Urinary bladder (tissue), 4 donors: ENCODE measurements around the gene ROR1. TPM values are rescaled to one million over a fixed set of nuclear protein-coding genes. Genes with fewer than 3 reads are reported as not detected.

Experiments used
- DNase-seq: peaks from one replicate; pipeline ENCODE4 v3.0.0-alpha.2; 2015; ENCODE audit errors: extremely low spot score
- H3K27ac ChIP-seq: one replicate; pipeline ENCODE4 v1.5.1; 2013; ENCODE audit warnings: low read depth, mild to moderate bottlenecking, moderate library complexity
- H3K36me3 ChIP-seq: one replicate; pipeline ENCODE4 v1.6.1; 2013; ENCODE audit warnings: mild to moderate bottlenecking, moderate library complexity; ENCODE audit not compliant: insufficient read depth
- H3K4me1 ChIP-seq: one replicate; pipeline ENCODE4 v1.6.1; 2013; ENCODE audit warnings: mild to moderate bottlenecking, moderate library complexity; ENCODE audit not compliant: insufficient read depth
- H3K4me3 ChIP-seq: one replicate; pipeline ENCODE4 v1.5.1; 2013; ENCODE audit warnings: low read depth, low read length
- WGBS: extraction: QIAGEN DNeasy Blood & Tissue Kit; methylation state at CpG from one replicate; pipeline ENCODE4 v1.1.7; 2013; 5-methylcytosine and 5-hydroxymethylcytosine counted together
- polyA plus RNA-seq: library from polyadenylated mRNA; stranded (reverse); fragments of 200-250 nt; gene quantifications from one replicate; pipeline ENCODE4 v1.2.3, GENCODE V29; 2013
- total RNA-seq: library from RNA; depleted of rRNA; stranded (reverse); fragments of >200 nt; gene quantifications from one replicate; pipeline ENCODE4 v1.2.3, GENCODE V29; 2014
- donor health status: healthy with polysubstance abuse.
- donor health status: healthy.

Gene ROR1
- total and polyA plus RNA-seq, 2 donors = 5.9 to 33.2 TPM

DNA sequence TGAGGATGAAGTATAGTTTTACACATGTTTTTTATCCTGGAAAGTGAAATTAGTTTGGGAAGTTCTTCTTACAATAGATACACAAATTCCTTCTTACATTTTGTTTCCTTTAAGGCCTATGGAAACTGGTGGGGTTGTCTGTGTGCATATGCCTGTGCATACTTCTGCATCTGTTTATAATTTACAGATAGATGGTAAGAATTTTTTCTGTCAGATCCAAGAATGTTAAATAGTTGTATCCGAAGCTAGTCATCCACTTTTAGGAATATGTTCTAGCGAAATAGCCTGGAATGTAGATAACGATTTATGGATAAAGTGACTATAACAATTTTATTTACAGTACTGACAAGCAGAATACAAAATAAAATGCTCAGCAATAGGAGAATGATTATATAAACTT, 194.1 kb downstream of the ROR1 start:
- DNase-seq = no peak
- 37% methylated on average over 3 of the region's 3 CpGs for WGBS
- no peaks in the 10 kb centered on the region for H3K4me1 ChIP-seq
- H3K4me3 ChIP-seq = no peak overlapping the region
- no peaks in the 10 kb centered on the region for H3K36me3 ChIP-seq
- no peak overlapping the region for H3K27ac ChIP-seq

DNA sequence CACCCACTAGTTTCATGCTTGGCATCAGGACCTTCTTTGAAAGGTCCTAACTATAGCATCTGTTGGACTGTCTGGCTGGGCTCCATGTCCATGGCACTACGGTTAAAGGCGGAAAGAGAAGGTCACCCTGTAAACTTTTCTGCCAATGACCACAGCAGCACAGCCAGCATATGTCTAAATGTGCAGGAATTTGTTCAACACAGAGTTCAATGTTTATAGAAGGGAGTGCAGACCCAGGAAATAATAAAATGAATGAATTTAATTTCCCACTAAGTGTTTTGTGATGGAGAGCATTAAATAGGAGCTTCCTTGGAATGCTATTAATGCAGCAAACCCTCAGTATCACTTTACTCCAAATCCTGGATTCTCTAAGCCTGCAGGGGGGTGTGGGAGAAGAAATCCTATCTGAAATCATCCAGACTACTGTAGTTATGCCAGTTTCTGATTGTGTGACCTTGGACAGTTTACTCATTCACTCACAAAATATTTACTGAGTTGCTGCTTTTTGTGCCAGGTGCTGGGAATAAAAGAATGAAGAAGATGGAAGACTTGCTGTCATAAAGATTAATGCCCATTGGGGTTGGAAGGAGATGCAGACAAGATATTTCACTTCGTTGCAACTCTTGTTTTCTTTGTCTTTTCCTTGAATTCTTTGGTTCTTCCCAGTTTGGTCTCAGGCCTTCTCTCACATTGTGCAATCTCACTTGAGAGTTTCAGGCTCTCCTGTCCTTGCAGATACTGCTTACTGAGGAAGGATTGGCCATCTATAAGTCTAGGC, 195.0 kb downstream of the ROR1 start:
- H3K4me1 ChIP-seq = no peaks in the 10 kb centered on the region
- H3K27ac ChIP-seq = no peak overlapping the region
- no peaks in the 10 kb centered on the region for H3K36me3 ChIP-seq
- 33% methylated on average over 3 of the region's 3 CpGs for WGBS
- no peak for DNase-seq
- H3K4me3 ChIP-seq = no peak overlapping the region

DNA sequence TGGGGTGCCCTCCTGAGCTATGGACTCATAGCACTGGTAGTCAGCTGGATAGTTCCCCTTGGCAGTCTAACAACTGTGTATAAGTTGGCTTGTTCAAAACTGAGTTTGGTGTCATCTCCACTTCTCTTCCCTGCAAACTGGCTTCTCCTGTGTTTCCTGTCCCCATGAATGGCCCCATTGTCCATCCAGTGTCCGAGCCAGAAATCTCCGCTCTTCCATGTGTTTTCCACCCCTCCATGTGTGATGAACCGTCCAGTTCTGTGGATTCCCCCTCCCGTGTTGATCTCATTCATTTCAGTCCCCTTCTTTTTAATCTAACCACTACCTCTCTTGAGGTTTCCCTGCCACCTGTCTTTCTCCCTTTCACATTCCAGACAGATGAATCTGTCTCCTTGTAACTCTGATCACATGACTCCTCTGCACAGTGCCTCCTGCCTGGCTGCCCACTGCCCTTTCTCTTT, 195.7 kb downstream of the ROR1 start:
- no peaks in the 10 kb centered on the region for H3K4me1 ChIP-seq
- no peak overlapping the region for H3K27ac ChIP-seq
- H3K4me3 ChIP-seq = no peak overlapping the region
- no peak for DNase-seq
- no peaks in the 10 kb centered on the region for H3K36me3 ChIP-seq
- 89% methylated on average over 4 of the region's 4 CpGs for WGBS

DNA sequence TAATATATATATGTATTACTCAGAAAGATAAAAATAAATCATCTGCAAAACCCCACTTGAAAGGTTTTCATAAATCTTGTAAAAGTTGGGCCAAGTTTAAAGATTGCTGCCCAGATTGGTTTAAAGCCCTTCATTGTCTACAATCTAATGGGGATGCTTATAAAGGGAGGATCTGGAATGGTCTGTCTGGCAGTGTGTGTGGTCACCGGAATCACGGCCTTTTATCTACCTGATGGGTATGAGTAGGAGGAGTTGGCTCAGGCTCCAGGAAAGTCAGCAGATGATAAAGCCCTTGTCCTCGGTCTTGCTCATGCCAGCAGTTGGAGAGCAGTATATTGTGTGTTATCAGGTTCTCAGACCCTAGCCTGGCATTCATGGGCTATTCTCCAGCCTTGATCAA, 197.7 kb downstream of the ROR1 start:
- H3K36me3 ChIP-seq = no peaks in the 10 kb centered on the region
- no peaks in the 10 kb centered on the region for H3K4me1 ChIP-seq
- 77% methylated on average over 3 of the region's 3 CpGs for WGBS
- no peak overlapping the region for H3K4me3 ChIP-seq
- DNase-seq = no peak
- H3K27ac ChIP-seq = no peak overlapping the region

DNA sequence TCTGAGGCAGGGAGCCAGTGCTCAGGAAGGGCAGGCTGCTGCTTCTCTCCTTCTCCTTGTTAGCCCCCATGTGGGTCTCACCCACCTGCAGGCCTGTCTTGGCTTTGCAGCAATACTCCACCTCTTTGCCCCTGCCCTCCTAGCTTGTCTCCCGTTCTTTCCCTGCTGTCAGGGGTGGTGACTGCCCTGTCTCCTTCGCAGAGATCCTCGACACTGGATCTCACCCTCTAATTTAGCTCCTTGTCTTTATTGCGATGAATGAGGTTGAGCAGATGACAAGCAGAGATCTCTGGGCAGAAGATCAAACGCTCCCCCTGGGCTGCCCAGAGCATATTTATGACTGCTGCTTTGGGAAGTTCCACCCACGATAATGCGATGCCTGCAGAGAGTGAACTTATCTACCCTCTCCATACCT, 199.2 kb downstream of the ROR1 start:
- Histone ChIP-seq H3K4me1 (no peaks in the 10 kb centered on the region), H3K27ac (no peak overlapping the region), H3K36me3 (no peaks in the 10 kb centered on the region), H3K4me3 (no peak overlapping the region)
- WGBS = 49% methylated on average over 7 of the region's 7 CpGs
- no peak for DNase-seq

DNA sequence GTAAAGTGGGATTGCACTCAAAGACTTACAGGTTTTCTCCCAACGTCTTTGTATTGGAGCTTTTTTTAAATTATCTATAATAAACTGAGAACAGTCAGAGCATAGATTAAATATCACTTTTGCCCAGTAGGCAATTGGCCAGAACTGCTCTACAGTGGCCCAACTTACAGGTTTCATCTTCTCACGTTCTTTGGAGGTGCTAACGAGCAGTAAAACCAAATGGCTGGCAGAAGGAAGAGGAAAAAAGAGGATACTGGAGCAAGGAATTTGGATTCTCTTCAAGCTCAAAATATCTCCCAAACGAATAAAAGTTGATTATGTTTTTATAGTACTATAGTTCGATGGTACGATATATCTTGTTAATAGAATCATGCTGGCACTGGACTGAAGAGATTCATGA, 201.1 kb downstream of the ROR1 start:
- no peaks in the 10 kb centered on the region for H3K36me3 ChIP-seq
- 85% methylated on average over 6 of the region's 6 CpGs for WGBS
- DNase-seq = no peak
- H3K4me1 ChIP-seq = no peaks in the 10 kb centered on the region
- no peak overlapping the region for H3K27ac ChIP-seq
- H3K4me3 ChIP-seq = no peak overlapping the region

DNA sequence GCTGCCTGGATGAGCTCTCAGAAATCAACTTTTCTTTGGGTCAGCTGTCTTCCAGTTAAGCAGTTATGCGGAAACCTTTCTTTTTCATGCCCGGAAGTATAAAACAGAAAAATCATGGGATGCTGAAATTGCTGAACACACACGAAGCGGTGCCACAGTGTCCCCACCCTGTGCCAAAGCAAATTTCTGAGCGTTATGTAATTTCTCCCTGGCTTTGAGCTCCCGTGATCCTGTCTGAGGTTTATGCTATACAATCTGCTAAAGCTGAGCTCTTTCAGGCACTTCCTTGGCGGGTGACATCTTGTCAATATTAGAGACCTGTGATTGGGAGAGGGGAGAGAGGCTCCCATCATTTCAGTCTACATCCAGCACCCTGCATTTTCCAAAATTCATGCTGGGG, 201.7 kb downstream of the ROR1 start:
- WGBS = 83% methylated on average over 7 of the region's 7 CpGs
- DNase-seq = no peak
- Histone ChIP-seq H3K4me3 (no peak overlapping the region), H3K27ac (no peak overlapping the region), H3K4me1 (no peaks in the 10 kb centered on the region), H3K36me3 (no peaks in the 10 kb centered on the region)

DNA sequence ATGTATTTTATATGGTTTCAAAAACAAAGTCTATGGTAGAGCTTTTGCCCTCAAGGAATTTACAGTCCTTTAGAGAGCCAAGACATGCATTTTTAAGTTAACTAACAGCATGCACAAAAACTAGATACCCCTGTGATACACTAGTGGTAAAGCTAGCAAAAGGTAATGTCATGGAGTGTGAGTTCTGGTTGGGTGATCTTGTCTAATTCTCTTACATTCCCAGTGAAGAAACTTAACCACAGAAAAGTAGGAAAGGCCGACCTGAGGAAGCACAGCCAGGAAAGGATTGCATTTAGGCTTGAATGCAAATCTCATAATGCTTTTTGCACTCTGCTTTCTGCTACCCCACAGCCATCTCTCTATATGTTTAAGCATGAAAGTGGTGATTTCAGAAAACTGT, 202.2 kb downstream of the ROR1 start:
- WGBS = 47% methylated on average over 1 of the region's 1 CpG
- no peak overlapping the region for H3K27ac ChIP-seq
- no peaks in the 10 kb centered on the region for H3K36me3 ChIP-seq
- DNase-seq = no peak
- H3K4me1 ChIP-seq = no peaks in the 10 kb centered on the region
- H3K4me3 ChIP-seq = no peak overlapping the region

DNA sequence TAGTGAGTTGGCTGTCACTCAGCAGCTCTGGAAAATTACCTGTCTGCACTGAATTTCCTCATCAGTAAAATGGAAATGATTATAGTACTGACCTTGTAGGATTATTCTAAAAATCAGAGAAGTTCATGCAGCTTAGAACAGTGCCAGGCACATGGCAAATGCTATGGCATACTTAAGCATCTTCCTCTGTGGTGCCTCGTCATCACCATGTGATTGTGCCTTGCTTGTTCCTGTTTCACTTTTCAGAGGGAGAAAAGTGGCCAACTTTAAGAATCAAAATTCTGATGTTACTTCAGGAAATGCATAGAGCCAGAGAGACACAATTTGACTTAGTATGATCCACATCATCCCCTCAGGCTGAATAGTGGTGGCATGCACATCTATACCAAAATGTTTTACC, 203.6 kb downstream of the ROR1 start:
- Histone ChIP-seq H3K4me1 (no peaks in the 10 kb centered on the region), H3K4me3 (no peak overlapping the region), H3K36me3 (no peaks in the 10 kb centered on the region), H3K27ac (no peak overlapping the region)
- DNase-seq = no peak
- 96% methylated on average over 1 of the region's 1 CpG for WGBS

DNA sequence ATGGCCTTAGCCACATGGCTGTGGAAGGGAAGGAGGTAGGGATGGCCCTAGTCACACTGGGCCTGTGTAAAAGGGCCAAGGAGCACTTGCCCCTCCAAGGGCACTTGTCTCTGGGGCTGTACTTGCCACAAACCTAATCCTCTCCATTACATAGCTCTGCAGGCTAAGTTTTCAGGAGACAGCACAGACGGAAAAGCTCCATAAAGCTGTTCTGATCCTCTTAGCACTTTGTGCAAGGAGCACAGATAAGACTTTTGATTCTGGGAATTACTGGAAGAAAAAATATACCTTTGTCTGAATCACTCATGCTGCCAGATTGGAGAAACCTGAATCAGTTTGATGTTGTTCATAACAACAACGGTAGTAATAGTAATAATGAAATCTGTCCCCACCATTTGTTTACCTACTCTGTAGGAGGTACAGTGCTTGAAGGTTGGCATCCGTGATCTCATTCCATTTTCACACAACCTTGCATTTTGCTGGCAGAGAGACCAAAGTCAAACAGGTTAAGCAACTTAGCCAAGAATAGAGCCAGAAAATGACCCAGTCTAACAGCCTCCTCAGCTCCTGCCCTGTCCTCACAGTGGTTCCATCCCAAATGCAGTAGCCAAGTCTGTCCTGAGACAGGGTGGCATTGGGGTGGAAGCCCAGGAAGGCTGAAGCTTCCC, 207.1 kb downstream of the ROR1 start:
- no peak for DNase-seq
- Histone ChIP-seq H3K4me1 (no peaks in the 10 kb centered on the region), H3K36me3 (no peaks in the 10 kb centered on the region), H3K27ac (no peak overlapping the region), H3K4me3 (no peak overlapping the region)
- 90% methylated on average over 3 of the region's 3 CpGs for WGBS

DNA sequence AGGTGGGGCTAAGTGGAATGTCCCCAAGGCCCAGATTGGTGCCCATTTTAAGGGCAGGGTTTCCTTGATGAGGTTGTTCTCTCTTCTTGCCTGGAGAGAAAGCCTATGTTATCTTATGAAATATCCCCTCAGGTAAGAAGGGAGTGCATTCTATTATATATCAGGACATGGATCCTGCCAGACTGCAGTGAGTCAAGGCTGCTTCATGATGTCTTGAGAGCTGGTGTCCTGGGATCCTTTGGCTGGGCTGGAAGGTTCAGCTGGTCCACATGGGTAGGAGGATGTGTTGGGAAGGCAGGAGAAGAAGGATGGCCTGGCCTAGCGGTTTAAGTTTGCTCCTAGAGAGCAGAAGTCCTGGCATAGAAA, 207.6 kb downstream of the ROR1 start:
- H3K4me3 ChIP-seq = no peak overlapping the region
- no peaks in the 10 kb centered on the region for H3K36me3 ChIP-seq
- no peaks in the 10 kb centered on the region for H3K4me1 ChIP-seq
- no peak overlapping the region for H3K27ac ChIP-seq
- no peak for DNase-seq
- 95% methylated on average over 1 of the region's 1 CpG for WGBS

DNA sequence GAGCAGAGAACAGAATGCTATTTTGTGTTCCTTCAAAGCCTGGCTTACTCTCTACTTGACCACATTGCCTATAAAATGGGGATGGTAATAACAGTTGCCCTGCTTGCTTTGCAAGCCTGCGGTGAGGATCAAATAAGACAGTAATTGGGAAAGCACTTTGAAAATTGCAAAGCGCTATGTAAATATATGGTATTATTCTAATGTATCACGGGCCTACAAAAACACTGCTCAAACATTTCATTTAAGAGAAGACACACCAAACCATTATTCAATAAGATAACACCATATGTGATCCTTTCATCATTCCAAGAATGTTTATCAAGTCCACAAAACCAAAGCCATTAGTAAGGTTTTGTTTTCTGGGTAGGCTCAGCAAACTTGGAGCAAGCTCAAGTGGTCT, 208.4 kb downstream of the ROR1 start:
- DNase-seq = no peak
- Histone ChIP-seq H3K4me3 (no peak overlapping the region), H3K36me3 (no peaks in the 10 kb centered on the region), H3K27ac (no peak overlapping the region), H3K4me1 (no peaks in the 10 kb centered on the region)
- WGBS = 89% methylated on average over 3 of the region's 3 CpGs

DNA sequence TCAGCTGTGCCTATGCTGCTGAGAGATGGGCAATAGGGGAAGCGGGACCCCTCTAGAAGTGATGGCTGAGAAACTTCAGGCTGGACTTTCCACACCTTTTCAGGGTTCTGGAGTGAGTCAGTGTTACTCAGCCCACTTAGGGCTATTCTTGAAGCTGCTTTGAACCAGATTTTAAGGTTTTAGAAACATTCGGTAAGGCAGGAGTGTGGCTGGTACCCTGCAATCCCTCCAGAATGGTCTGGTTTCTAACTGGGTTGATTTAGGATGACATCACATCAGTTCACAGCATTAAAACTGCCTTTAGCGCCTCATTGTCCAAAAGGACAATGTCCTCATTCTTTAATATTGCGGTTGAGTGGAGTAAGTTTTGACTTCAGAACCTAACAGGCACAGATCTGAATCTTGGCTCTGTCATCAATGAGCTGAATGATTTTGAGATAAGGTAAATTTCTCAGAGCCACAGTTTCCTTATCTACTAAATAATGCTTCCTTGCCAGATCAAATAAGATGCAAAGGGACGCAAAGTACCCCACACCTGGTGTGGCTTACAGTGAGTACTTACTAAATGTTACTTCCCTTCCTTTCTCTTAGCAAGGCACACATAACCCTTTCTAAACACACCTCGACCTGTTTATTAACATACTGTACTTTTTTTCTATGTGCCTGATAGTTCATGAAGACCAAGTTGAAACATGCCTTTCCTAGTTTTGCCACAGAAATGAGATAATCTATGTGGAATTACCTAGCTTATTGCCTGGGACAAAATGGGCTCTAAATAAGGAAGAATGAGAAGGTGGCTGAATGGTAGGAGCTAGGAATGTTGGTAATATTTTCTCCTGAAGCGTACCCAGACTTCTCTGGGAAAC, 209.8 kb downstream of the ROR1 start:
- 76% methylated on average over 7 of the region's 7 CpGs for WGBS
- no peak for DNase-seq
- Histone ChIP-seq H3K36me3 (no peaks in the 10 kb centered on the region), H3K4me3 (no peak overlapping the region), H3K4me1 (no peaks in the 10 kb centered on the region), H3K27ac (no peak overlapping the region)
